Measurements from ENCODE around the gene CPNE2.
"Not testable (repeated sequence)": the region's sequence is repeated elsewhere in the genome, so short reads cannot be mapped to it uniquely, and the experiment has no call there.

Gene CPNE2

DNA sequence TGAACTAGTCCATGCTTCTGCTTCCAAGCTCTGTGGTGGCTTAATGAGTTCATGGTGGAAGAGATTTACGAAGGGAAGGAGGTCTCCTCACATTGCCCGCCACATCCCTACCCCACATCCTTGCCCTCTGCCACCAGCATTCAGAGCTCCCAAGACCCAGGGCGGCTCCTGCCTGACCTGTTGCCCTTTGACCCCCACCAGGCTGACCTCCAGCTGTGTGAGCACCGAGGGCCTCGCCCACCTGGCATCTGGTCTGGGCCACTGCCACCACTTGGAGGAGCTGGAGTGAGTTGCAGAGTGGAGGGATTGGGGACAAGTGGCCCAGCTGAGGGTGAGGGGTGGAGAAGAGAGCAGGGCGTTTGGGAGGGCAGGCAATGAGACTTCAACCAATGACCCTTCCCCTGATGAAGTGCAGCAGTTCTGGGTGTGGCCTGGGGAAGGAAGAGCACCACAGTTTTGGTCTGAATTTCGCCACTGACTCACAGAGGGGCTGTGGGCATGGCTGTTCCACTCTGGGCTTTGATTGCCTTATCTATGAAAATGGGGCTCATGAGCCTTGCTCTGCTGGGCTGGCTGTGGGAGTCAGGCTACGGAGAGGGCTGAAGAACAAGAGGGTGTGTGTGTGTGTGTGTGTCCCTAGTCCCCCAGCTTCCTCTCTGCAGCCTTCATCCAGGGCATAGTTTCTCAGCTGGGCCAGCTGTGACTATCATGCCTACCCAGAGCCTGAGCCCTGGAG lies 22.6 kb upstream of the CPNE2 start:
- no peak for DNase-seq (ENCODE audit: low read depth)

DNA sequence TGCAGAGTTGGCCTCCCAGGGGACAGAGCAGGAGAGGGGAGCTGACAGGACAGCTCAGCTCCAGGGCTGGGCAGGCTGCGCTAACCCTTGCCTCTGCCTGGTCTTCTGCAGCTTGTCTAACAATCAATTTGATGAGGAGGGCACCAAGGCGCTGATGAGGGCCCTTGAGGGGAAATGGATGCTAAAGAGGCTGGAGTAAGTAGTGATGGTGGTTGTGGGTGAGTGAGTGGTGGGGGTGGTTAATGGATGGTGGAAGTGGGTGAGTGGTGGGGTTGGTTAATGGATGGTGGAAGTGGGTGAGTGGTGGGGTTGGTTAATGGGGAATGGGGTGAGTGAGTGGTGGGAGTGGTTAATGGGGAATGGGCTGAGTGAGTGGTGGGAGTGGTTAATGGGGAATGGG lies 22.0 kb upstream of the CPNE2 start:
- DNase-seq (ENCODE audit: low read depth), result no peak

DNA sequence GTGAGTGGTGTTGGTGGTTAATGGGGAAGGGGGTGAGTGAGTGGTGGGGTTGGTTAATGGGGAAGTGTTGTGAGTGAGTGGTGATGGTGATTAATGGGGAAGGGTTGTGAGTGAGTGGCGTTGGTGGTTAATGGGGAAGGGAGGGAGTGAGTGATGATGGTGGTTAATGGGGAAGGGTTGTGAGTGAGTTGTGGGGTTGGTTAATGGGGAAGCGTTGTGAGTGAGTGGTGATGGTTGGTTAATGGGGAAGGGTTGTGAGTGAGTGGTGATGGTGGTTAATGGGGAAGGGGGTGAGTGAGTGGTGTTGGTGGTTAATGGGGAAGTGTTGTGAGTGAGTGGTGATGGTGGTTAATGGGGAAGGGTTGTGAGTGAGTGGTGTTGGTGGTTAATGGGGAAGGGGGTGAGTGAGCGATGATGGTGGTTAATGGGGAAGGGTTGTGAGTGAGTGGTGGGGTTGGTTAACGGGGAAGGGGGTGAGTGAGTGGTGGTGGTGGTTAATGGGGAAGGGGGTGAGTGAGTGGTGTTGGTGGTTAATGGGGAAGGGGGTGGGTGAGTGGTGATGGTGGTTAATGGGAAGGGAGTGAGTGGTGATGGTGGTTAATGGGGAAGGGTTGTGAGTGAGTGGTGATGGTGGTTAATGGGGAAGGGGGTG lies 21.2 kb upstream of the CPNE2 start:
- not testable (repeated sequence) for DNase-seq (ENCODE audit: low read depth)

- DNase-seq (ENCODE audit: low read depth), result no peak
Measured at GRCh38 chr16:57071831-57072582, 20.4 kb upstream of the CPNE2 start.

GRCh38 chr16:57072616-57073275 lies 19.6 kb upstream of the CPNE2 start:
- no peak for DNase-seq (ENCODE audit: low read depth)

DNA sequence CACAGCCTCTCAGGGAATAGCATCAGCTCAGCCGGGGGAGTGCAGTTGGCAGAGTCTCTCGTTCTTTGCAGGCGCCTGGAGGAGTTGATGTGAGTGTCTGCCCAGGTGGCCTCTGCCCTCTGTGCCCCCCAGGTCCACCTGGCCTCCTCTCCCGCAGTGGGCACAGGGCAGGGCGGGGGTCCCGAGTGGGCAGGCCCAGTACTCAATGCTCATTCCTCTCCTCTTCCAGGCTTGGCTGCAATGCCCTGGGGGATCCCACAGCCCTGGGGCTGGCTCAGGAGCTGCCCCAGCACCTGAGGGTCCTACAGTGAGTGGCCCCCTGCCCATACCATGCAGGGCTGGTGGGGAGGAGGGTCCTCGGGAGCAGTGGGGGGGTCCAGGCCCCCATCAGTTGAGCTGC lies 14.7 kb upstream of the CPNE2 start:
- no peak for DNase-seq (ENCODE audit: low read depth)

DNA sequence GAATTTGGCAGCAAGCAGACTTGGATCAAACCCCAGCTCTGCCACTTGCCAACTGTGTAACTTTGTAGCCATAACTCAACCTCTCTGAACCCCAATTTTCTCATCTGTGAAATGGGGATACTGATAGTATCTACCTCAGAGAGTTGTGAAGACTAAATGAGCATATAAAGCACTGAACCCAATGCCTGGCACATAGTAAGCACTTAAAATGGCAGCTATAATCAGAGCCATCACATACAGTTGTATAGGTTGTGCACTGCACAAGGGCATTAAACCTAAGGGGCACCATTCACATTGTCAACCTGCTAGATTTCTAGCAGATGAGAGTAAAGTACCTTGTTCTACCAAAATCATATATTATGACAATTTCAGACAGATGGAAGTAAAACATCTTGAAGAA lies 10.6 kb upstream of the CPNE2 start:
- no peak for DNase-seq (ENCODE audit: low read depth)

- no peak for DNase-seq (ENCODE audit: low read depth)
Measured at GRCh38 chr16:57082664-57083063, 9.7 kb upstream of the CPNE2 start.

DNA sequence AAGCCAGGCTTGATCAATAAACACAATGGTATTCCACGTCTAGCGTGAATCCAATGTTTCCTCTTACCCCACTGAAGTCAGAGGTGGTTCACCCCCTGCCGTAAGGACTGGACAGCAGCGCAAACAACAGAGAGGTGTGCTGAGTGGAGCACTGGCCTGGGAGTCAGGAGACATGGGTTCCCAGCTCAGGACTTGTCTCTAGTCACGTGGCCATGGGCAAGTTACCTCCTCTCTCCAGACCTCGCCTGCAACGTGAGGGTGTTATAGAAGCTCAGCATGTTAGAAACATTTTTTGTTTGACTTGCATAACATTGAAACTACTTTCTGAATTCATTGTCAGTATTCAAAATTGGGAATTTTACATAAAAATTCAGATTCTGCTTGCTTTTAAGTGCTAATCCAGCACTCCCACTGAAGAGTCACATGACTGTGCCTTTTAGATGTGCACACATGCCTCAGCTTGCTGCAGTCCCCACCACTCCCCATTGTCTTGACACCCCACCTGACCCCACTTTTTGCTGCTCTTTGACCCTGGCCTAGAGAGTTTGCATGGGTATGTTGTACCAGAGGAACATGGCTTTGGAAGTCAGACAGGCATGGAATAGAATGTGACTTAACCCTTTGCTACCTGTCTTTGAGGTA lies 8.8 kb upstream of the CPNE2 start:
- DNase-seq (ENCODE audit: low read depth), result no peak

DNA sequence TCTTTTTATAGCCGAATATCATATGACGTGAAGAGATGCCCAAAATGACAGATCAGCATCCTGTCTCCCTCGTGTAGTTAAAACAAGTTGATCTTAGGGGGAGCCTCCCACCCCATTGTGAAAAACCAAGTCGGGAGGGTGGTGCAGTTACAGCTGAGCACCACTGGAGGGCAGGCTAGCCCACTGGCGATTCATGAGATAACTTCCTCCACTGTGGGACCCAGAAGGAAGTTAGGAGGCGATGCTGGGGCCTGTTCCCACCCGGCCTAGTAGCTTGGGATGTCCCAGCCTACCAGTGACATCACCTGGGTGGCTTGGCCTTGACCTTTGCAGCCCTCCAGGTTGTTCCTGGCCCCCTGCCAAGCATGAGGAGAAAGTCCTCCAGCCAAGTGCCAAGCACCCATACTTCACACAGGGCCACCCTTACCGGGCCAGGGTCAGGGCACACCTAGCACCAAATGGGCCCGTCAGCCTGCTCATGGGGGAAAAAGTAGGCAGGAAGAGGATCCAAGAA lies 8.1 kb upstream of the CPNE2 start:
- peak; percentile 58 for DNase-seq (ENCODE audit: low read depth)

- DNase-seq (ENCODE audit: low read depth), result no peak
Measured at GRCh38 chr16:57084996-57085395, 7.4 kb upstream of the CPNE2 start.

DNA sequence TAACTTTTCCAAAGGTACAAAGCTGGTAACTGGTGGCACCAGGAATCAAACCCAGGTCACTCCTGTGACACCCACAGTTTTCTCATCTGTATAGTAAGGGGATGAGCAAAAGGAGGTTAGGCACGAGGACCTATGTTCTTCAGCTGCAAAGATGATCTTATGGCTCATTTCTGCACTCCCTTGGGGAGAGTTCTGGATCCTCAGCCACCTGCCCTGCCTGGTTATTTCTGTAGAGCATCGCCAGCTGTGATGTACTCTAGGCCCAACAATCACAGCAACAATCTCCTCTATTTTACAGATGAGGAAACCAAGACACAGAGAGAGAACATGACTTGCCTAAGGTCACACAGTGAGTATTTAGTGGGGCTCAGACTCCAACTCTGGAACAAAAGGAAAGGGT lies 5.4 kb upstream of the CPNE2 start:
- no peak for DNase-seq (ENCODE audit: low read depth)

DNA sequence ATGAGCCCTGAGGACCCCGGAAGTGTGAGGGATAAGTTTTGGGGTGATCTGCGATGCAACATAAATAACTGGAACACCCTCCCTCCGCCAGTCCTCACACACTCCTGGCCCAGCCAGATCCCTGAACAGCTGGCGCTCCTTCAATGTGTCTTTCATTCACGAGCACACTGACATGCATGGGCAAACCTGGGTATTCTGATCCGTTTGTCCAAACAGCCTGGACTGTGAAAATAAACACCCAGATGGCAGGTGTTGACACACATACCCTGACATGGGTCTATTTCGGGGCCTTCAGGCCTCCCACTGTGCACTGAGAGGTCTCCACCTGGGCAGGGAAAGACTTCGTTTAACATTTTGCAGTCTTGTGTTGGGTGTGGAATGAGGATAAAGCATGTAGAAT lies 3.0 kb upstream of the CPNE2 start:
- DNase-seq (ENCODE audit: low read depth), result no peak

DNA sequence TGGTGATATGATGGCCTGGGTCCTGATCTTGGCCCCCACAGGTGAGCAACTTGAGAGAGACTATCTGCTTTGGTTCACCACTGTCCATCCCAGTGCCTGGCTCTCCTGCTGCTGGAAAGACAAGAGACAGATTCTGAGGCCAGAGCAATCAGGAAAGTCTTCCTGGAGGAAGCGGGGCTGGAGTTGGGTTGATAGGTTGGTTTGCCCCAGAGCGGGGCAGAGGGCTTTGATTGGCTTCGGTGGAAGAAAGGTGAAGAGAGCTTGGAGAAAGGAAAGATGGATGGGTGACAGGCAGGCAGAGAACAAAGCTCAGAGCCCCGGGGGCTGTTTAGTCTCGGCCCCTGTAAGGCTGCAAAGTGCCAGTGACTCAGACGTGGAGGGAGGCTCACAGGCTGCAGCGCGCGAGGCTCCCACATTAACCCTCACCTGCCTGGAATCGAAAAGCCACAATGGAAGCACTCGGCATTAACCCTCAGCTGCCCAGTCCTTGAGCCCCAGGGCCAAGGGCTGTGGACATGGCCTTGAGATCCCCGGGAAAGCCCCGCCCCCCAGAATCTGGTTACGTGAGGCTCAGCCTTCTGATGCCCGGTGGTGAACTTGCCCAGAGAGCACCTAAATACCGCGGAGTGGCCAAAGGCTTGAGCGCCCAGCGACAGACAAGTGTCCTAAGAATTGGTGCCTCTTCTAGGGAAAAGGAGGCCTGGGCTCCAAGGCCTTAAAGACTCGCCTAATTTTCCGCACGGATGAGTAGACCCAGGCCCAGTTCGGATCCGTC lies 996 bp upstream of the CPNE2 start:
- DNase-seq (ENCODE audit: low read depth), result no peak

DNA sequence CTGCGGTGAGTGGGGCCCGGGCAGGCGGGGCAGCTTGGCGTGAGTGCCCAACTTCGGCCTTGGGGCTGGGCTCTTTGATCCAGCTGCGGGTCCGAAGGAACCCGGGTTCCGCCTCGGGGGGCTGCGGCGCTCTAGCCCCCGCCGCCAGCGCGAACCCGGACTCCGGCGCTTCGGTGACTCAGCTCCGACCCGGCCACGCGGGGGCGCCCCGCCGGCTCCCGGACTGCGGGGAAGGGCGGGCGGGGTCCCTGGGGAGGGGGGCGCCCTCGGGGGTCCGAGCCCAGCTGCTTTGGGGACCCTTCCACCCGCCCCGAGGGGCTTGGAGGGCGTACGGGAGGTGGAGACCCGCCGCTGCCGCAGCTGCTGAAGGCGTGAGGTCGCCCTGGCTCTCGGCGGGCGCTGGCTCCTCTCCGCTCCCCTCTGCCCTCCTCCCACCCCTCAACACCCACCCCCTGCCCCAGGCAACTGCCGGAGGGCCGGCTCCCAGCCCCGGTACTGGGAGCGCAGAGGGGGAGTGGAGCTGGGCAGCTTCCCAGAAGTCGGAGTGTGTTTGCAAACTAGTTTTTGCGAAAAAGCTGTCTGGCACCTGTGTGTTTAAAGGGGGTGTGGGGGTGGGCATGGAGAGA lies 516 bp downstream of the CPNE2 start:
- DNase-seq (ENCODE audit: low read depth), result peak; percentile 13

GRCh38 chr16:57093666-57094564 lies 1.5 kb downstream of the CPNE2 start:
- DNase-seq (ENCODE audit: low read depth), result no peak

- no peak for DNase-seq (ENCODE audit: low read depth)
Measured at GRCh38 chr16:57094911-57095310, 2.5 kb downstream of the CPNE2 start.

DNA sequence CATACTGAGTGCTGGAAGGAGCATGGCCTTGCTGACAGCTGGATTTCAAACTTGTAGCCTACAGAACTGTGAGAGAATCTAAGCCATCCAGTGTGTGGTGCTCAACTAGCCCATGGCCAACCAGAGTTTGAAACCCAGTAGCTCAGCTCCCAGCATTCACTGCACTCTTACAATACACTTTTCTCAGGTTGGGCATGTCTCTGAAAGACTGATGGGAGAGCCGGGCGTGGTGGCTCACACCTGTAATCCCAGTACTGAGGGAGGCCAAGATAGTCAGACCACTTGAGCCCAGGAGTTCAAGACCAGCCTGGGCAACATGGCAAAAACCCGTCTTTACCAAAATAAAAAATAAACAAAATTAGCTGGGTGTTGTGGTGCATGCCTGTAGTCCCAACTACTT lies 3.8 kb downstream of the CPNE2 start:
- no peak for DNase-seq (ENCODE audit: low read depth)

GRCh38 chr16:57096793-57097192 lies 4.4 kb downstream of the CPNE2 start:
- no peak for DNase-seq (ENCODE audit: low read depth)

Data from T-helper 22 cell (primary cell).